ENCODE measurements around the gene NPL.

Gene NPL

DNA sequence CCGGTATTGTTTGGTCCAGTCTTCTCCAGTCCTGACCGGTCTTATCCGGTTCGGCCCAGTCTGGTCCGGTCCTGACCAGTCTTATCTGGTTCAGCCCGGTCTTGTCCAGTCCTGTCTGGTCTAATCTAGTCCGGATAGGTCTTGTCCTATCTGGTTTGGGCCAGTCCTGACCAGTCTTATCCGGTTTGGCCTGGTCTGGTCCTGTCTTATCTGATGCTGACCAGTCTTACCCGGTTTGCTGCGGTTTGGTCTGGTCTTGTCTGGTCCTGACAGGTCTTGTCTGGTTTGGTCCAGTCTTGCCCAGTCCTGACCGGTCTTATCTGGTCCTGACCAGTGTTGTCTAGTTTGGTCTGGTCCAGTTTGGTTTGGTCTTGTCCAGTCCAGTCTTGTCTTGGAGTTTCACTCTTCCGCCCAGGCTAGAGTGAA, 79.7 kb downstream of the NPL start:
- 93 to 95% methylated on average over 10 to 12 of the region's 12 CpGs for WGBS, 2 experiments (ENCODE audit: insufficient coverage in 2 of 2)
- no peaks in the 10 kb centered on the region for H3K9me3 ChIP-seq (ENCODE audit: control insufficient read depth, low read length)
- peak overlapping the region; percentile 94 for H3K27ac ChIP-seq (ENCODE audit: low read depth, low read length, severe bottlenecking)
- peaks cover 88% of the 10 kb centered on the region for H3K36me3 ChIP-seq (ENCODE audit: control insufficient read depth, insufficient read depth, low read length)
- no peak overlapping the region for H3K4me3 ChIP-seq (ENCODE audit: extremely low read depth, insufficient read depth, low read length, poor library complexity, severe bottlenecking)
- no peaks in the 10 kb centered on the region for H3K4me1 ChIP-seq (ENCODE audit: control insufficient read depth, insufficient read depth, low read length, poor library complexity, severe bottlenecking)

DNA sequence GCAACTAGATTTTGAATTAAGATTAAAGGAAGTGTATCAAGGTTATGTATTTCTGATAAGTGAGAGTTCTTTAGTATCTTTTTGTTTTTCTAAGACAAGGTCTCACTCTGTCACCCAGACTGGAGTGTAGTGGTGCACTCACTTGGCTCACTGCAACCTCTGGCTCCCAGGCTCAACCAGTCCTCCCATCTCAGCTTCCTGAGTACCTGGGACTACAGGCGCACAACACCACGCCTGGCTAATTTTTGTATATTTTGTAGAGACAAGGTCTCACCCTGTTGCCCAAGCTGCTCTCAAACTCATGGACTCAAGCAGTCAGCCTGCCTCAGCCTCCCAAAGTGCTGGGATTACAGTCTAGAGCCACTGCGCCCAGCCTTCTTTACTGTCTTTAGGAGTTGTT, 83.3 kb downstream of the NPL start:
- 80% methylated on average over 1 of the region's 3 CpGs; no CpG with 5 or more reads in 1 of the 2 experiments for WGBS, 2 experiments (ENCODE audit: insufficient coverage in 2 of 2)
- Histone ChIP-seq H3K9me3 (ENCODE audit: control insufficient read depth, low read length) (no peaks in the 10 kb centered on the region), H3K4me3 (ENCODE audit: extremely low read depth, insufficient read depth, low read length, poor library complexity, severe bottlenecking) (no peak overlapping the region), H3K4me1 (ENCODE audit: control insufficient read depth, insufficient read depth, low read length, poor library complexity, severe bottlenecking) (no peaks in the 10 kb centered on the region), H3K36me3 (ENCODE audit: control insufficient read depth, insufficient read depth, low read length) (peaks cover 93% of the 10 kb centered on the region), H3K27ac (ENCODE audit: low read depth, low read length, severe bottlenecking) (no peak overlapping the region)

DNA sequence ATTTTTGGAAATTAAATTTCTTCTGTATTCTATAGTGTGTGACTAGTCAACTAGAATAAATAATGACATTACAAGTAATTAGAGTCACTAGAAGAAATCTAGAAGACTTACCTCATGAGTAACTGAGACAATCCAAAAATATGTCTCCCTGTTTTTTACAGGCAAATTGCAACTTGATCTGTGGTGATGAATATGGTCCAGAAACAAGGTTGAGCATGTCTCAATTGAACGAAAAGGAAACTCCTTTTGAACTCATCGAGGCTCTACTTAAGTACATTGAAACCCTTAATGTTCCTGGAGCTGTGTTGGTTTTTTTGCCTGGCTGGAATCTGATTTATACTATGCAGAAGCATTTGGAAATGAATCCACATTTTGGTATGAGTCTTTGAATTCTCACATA, 86.3 kb downstream of the NPL start:
- H3K36me3 ChIP-seq (ENCODE audit: control insufficient read depth, insufficient read depth, low read length): peaks cover 97% of the 10 kb centered on the region
- H3K27ac ChIP-seq (ENCODE audit: low read depth, low read length, severe bottlenecking): no peak overlapping the region
- no peak overlapping the region for H3K4me3 ChIP-seq (ENCODE audit: extremely low read depth, insufficient read depth, low read length, poor library complexity, severe bottlenecking)
- H3K4me1 ChIP-seq (ENCODE audit: control insufficient read depth, insufficient read depth, low read length, poor library complexity, severe bottlenecking): no peaks in the 10 kb centered on the region
- no peaks in the 10 kb centered on the region for H3K9me3 ChIP-seq (ENCODE audit: control insufficient read depth, low read length)
- WGBS, 2 experiments (ENCODE audit: insufficient coverage in 2 of 2): 100% methylated on average over 1 to 2 of the region's 2 CpGs

DNA sequence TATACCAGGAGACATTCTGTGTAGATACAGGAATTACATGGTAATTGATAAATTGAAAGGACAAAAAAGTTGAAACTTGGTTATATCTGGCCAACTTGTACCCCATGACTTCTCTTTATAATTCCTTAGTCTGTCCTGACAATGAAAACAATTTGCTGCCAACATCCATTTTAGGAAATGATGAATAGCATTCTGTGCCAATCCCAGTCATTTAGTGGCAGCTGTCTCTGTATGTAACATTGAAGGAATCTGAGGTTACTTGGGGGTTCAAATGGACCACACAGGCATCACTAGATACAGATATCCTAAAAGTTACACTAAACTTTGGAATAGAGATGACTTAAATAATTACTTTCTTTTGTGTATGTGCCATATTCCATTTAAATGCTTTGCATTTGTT, 87.8 kb downstream of the NPL start:
- Histone ChIP-seq H3K4me3 (ENCODE audit: extremely low read depth, insufficient read depth, low read length, poor library complexity, severe bottlenecking) (no peak overlapping the region), H3K27ac (ENCODE audit: low read depth, low read length, severe bottlenecking) (no peak overlapping the region), H3K9me3 (ENCODE audit: control insufficient read depth, low read length) (no peaks in the 10 kb centered on the region), H3K4me1 (ENCODE audit: control insufficient read depth, insufficient read depth, low read length, poor library complexity, severe bottlenecking) (no peaks in the 10 kb centered on the region), H3K36me3 (ENCODE audit: control insufficient read depth, insufficient read depth, low read length) (peaks cover 98% of the 10 kb centered on the region)

DNA sequence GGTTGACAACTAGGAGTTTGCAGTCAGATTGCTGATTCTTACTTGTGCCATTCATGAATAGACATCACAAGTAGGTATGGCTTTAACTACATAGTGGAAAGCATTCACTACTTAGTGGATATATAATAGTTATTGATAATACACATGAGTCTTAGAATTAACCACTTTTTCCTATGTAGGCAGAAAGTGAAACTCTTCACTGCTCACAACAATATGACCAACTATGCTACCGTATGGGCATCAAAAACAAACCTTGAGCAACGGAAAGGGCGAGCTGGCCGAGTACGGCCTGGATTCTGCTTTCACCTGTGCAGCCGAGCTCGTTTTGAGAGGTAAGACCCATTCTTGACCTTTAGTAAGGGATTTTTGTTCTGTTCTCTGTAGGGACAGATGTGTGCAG, 88.3 kb downstream of the NPL start:
- H3K36me3 ChIP-seq (ENCODE audit: control insufficient read depth, insufficient read depth, low read length): peaks cover 98% of the 10 kb centered on the region
- H3K9me3 ChIP-seq (ENCODE audit: control insufficient read depth, low read length): no peaks in the 10 kb centered on the region
- WGBS, 2 experiments (ENCODE audit: insufficient coverage in 2 of 2): 97 to 98% methylated on average over 6 of the region's 7 CpGs
- no peak overlapping the region for H3K27ac ChIP-seq (ENCODE audit: low read depth, low read length, severe bottlenecking)
- no peak overlapping the region for H3K4me3 ChIP-seq (ENCODE audit: extremely low read depth, insufficient read depth, low read length, poor library complexity, severe bottlenecking)
- no peaks in the 10 kb centered on the region for H3K4me1 ChIP-seq (ENCODE audit: control insufficient read depth, insufficient read depth, low read length, poor library complexity, severe bottlenecking)

All from mesodermal cell (in vitro differentiated cells).